Measurements from ENCODE around the gene INAFM2. TPM values are rescaled to one million over a fixed set of nuclear protein-coding genes. Genes with fewer than 3 reads are reported as not detected.

The INAFM2 gene
- total RNA-seq, 1 experiment from 2014 or later = 14.7 TPM

DNA sequence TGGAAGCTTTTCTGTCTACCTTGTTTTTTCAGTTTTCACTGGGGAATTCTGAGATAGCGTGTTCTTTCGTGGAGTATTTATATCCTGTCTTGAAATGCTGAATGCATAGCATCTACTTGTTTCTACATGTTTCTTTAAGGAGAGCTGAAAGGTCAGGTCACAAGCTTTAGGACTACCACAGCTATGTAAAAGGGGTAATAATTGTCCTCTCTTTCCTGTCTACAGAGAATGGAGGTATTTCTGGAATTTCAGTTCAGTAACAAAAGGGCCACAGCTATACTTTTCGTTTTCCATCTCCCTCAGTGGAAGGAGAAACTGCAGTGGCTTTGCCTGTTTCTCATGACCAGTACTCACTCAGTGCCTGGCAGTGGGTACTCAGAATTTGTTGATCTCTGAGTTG, 4.7 kb downstream of the INAFM2 start:
- DNase-seq (ENCODE audit: low spot score) = no peak

DNA sequence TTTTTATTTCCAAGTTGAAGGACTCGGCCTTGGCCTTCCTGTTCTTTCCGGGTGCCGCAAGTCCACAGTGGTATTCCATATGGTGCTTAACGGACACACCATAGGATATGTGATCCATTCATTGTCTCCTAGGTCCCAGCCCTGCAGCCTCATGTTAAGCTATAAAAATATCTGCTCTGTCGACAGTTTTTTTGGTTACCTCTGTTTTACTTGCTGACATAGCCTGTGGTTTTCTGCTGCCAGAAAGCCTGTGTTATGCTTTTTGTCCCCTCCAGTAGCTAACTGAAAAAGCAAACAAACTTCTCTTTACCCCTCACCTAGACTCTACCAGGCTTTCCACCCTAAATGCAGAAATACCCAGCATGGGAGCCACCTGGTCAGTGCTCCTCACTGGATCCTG, 5.3 kb downstream of the INAFM2 start:
- DNase-seq (ENCODE audit: low spot score) = no peak

DNA sequence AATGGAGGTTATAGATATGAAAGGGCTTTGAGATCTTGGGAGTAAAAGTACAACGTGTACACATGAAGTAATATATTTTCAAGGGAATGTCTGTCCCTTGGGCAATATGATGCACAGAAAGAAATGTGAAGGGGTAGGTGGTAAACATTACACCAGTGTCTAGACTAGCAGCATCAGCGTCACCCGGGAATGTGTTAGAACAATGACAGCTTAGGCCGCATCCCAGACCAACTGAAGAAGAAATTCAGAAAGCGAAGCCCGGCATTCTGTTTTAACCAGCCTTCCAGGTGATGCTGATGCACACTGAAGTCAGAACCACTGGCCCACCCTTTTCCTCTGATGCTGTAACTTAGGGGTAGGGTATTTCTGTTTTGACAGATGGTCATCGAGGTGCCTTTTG, 6.3 kb downstream of the INAFM2 start:
- DNase-seq (ENCODE audit: low spot score) = no peak

DNA sequence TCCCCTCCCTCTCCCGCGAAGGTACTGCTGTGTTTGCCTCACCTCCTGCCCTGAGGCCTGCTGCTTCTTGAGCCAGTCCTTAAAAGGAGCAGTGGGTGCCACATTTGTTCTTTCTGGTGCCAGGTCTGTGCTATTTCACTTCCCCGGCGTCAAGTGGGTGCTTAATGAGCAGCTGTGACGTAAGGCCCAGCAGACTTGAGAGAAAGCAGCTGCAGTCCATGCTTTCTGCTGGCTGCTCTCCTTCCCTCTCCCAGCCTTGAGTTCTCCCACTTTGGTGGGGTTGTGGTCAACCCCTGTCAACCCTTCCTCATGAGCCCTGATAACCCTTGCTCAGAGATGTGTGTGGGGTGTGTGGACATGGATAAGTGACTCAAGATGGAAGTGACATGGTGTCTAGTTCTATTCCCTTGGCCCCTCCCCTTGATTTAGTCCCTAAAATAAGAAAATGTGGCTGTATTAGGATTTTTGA, 6.9 kb downstream of the INAFM2 start:
- no peak for DNase-seq (ENCODE audit: low spot score)

DNA sequence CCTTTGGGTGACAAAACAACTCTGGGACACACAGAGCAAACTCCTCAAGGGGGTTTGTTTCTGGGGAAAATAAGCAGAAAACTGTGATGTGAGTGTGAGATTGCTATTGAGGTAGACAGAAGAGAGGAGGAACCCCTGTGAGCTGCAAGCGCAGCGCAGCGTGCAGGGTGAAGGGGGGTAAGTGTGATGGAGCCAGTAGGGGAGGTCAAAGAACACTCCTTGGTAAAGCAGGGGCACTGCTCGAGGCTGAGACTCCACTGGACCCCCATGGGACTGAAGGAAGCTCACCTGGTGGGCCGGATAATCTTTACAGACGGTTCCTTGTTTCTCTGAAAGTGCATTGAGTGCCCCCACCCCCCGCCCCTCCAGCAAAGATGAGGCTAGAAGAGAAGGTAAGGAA, 7.5 kb downstream of the INAFM2 start:
- DNase-seq (ENCODE audit: low spot score) = no peak

DNA sequence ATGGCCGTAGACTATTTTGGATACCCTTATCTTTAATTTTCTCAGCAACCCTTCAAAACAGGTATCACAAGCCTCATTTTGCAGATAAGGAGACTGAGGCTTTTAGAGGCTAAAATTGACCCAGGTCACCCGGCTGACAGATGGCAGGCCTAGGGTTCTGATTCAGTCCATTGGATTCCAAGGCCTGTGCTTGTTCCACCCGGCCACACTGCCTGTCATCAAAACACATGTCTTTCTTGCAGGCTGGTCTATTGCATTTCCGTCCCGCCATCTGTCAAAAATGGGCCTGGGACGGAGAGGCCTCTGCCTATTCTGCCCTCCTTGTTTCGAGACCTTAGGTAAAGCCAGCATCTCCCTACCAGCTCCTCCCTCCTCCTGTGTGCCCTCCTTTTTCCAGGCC, 8.1 kb downstream of the INAFM2 start:
- no peak for DNase-seq (ENCODE audit: low spot score)

DNA sequence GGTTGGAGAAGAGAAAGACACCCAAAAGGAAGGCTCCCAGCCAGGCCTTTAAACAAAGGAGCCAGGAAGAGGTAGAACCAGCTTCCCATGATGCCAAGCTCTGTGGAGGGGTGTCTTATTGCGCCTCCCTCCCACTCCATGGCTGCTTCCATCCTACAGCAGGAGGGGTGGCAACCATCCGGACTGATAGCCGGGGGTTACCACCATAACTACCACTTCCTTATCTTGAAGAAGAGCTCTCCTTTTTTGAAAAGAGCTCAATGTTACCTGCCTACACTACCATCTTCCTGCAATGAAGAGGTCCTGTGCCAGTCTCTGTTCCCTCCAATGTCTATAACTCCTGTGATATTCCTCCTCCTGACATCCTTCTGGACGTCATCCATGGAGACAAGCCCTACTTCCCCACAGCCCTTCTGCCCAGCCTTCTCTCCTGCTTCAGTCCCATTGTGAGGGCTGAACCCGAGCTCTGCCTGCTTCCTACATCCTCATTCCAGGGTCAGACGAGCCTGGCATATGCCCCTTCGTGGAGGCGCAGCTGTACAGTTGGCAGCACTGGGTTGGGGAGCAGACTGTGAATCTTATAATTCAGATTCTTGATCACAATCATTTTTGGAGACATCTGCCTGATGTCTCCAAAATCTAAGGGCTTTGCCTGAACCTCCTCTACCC, 8.8 kb downstream of the INAFM2 start:
- DNase-seq (ENCODE audit: low spot score) = no peak

DNA sequence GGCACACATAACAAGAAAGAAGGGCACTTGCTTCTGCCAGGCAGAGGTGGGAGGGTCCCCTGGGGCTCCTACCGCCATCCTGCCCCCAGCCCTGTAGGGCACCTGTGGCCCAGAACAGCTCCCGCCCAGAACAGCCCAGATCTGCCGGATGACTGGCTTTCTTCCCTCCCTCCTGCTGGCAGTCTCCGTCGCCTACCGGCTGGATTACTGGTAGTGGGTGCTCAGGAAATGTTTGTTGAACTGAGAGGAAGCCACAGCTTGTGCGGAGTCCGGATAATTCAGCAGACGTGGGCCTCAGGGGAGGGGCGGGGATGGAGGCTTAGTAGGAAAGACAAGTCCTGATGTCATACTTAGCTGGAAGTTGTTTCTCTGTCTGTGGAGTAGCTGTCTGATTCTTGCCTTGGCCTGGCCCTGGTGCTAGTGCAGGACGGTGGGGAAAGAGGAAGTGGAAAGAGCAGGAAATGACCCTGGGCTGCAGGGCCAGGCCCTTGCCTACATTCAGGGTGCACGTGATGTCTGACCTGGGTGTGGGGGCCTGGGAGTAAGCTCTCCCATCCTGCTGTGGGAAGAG, 10.5 kb downstream of the INAFM2 start:
- DNase-seq (ENCODE audit: low spot score) = no peak

DNA sequence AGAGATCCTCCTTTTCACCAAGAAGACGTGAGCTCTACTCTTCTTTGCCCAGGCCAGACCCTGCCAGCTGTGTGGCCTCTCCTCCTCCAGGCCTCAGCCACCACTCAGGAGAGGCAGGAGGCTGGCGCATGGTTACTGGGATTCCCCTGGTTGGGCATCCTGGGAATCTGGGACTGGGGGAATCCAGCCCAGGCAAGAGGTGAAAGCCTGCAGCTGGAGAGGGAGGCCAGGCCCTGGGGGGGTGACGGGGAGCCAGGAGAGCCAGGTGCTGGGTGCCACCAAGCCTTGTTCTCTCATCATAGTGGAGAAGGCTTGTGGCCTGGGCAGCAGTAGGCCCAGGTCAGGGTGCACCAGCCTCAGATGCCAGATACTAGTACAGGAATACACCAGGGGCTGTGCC, 11.0 kb downstream of the INAFM2 start:
- DNase-seq (ENCODE audit: low spot score) = no peak

DNA sequence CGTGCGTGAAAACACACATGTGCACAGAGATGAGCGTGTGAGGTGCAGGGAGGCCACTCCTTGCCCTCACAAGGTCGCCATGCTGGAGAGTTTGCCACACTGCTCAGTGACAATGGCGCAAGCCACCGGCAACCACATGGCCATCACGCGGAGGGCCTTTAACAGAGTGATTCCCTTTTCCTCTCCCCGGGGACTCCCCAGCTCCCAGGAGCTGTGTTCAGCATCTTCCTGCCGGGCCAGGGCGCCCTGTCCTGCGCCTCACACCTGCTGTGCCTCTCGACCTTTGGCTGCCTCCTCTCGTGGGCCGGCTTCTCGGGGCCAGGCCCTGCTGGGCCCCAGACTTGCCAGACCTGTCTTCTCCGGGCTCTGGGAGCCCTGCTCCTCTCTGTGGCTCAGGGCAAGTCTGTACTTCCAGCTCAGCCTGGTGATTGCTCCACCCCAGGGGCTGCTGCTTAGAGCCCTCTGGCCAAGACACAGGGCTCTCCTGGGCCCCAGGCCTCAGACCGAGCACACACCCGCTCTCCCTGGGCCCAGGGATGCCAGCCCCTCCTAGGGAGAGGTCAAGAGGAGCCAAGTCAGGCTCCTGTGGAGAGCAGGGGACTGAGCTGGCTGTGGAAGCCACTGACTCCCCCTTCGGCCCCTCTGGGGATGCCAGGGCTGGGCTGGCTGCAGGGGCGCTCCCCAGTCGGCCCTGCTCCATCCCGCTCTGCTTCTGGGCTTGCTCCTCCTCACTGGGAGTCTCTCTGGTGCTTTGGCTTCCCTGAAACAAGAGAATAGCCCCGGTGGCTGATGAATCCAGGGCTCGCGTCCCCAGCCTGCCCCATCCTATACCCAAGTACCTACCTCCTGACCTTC, 11.7 kb downstream of the INAFM2 start:
- DNase-seq (ENCODE audit: low spot score) = no peak

DNA sequence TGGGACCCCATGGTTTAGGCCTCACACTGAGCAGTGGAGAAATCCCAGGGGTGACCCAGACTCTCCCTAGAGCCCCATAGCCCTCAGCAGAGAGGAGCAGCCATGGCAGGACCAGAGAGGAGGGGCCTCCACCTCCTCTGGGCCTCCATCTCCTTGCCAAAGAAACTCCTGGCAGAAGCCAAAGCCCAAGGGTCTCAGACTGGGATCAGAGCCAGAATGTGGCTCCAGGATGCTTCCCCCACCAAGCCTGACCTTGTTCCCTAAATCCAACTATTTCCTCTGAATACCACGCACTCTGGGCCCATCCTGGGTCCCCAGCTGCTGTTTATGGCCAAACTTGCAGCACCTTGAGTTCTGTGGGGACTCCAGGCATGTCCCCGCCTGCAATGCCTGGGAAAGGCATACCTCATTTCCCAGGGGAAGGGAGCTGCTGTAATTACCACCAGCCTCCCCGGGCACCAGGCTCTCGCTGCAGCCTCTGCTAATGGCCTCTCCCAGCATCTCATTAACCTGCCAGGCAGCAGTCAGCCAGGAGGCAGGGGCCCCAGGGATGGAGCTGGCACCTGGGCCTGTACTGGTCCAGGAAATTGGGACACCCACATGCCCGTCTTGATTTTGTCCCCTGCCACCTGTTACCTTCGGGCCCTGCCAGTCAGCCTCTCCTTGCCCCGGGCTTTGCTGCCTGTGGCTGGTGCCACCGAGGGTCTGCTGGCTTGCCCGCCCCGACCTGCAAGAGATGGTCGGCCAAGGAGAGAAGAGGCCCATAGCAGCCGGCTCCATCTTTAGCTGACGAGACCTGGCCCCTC, 12.6 kb downstream of the INAFM2 start:
- DNase-seq (ENCODE audit: low spot score) = no peak

DNA sequence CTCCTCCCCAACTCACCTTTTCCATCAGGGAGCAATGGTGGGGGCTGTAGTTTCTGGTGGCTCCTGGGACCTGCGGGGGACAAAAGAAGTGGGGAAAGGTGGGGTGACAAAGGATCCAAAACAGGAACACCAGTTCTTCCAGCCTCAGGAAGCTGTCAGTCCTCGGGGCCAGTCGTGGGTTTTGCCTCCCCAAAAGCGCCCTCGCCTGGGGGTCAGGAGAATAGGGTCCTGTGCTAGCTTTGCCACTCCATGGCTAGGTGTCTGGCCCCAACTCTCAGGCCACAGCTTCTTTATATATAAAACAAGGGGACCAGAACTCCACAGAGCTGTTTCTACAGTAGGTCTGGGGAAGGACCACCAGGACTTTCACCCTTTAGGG, 13.2 kb downstream of the INAFM2 start:
- DNase-seq (ENCODE audit: low spot score) = no peak

DNA sequence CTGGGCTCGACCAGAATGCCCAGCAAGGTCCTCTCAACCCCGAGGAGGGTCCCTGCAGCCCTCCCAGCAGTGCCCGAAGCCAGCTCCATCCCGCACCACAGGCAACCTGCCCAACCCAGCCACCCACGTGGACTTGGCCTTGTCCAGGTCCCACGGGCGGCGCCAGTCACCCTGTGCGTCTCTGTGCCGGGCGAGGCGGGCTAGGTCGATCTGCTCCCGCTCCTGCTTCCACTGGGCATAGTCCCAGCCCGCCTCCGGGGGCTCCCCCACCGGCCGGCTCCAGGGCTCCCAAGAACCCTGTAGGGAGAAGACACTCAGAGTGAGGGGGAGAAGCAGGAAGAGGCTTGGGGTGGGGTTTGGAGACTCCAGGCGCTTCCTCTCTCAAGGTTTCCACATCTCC, 14.1 kb downstream of the INAFM2 start:
- DNase-seq (ENCODE audit: low spot score) = no peak

DNA sequence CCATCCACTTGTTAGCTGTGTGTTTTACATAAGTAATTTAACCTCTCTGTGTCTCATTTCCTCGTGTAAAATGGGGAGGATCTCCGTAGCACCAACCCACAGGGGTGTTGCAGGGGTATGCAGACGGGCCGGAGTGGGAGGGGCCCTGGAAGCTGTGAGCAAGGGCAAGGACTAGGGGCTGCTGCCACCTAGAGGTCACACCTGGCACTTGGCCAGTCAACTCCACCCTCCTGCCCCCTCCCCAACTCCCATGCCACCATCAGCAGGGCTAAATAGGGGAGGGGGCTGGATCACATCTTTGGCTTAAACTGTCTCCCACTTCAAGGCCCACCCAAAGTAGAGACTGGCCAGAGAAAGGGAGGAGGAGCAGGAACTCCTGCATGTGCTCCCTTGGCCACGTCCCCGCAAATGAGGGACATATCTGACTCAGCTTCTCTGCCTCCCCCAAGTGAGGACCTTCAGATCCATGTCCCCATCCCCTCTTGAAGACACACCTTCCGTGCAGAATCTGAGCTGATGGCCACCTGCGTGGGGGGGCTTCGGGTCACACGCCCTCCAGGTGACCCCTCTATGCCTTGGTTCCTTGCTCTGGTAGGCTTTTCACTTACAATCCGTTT, 14.7 kb downstream of the INAFM2 start:
- DNase-seq (ENCODE audit: low spot score) = peak; percentile 81

DNA sequence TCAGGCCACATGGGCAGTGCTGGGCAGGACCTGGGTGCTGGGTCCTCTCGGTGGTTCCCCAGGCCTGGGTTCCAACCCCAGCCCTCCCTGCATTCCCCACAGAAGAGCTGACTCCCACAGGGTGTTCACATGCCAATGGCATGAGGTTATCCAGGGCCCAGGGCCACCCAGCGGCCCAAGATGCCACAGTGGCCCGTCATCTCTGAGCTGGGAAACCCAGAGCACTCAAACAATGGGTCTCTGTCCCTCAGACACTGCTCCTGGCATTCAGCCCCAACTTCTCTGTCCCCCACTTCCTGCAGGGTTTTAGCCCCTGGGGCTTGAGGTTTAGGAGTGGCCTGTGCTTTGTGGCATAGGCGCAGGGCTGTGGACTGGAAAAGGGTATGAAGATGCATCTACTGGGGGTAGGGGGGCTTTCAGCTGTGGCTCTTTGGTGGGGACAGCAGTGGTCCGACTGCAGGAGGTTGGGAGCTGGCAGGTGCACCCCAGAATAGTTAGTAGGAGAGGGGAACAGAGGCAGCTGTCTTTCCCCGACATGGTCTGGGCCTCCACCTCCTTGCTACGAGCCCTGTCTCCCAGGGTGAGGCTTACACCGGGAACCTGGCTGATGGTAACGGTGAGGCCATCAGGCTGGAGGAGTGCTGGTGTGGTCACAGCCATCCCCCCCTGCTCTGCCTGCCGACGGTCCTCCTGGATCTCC, 15.6 kb downstream of the INAFM2 start:
- DNase-seq (ENCODE audit: low spot score) = peak; percentile 97

DNA sequence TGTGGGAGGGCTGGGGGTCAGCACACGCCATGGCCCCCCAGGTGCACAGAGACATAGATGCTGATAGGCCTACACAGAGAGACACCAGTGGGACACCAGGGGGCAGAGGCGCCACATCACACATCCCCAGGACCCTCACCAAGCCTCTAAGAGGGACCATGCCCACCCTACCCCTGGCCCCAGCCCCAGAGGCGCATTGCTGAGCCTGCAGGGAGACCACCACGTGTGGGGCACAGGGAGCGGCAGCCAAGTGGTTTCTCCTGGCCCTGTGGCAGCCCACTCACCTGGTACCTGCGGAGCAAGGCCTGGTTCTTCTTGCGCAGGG, 16.1 kb downstream of the INAFM2 start:
- DNase-seq (ENCODE audit: low spot score) = peak; percentile 34

DNA sequence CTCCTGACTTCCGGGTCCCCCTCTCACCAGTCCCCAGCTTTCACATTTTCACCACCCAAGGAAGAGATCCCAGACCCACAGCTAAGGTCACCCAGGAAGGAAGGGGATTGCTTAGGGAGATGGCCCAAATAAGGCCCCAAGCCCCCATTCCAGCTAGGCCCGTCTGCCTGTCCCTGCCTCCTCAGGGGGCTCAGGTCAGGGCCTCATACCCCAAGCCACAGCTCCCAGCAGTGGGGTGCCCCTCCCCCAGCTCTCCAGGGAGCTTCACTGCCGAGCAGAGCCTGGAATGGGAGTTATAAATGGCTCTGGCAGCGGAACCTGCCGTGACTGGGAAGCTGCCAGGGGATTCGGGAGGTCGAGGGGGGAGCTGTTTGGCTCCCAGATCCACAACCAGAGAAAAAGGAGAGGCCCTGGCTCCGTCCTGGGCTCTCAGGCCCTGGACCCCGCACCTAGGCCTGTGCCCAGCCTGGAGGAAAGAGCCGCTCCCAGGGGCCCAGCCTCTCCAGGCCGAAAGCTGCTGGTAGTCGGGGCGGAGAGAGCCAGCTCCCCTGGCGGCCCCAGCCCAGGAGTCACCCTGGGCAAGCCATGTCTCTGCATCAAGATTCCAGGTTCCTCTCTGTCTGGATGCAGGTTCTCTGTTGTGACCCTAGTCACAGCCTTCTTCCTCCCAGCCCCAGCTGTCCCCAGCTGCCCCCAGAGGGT, 16.7 kb downstream of the INAFM2 start:
- peak; percentile 55 for DNase-seq (ENCODE audit: low spot score)

DNA sequence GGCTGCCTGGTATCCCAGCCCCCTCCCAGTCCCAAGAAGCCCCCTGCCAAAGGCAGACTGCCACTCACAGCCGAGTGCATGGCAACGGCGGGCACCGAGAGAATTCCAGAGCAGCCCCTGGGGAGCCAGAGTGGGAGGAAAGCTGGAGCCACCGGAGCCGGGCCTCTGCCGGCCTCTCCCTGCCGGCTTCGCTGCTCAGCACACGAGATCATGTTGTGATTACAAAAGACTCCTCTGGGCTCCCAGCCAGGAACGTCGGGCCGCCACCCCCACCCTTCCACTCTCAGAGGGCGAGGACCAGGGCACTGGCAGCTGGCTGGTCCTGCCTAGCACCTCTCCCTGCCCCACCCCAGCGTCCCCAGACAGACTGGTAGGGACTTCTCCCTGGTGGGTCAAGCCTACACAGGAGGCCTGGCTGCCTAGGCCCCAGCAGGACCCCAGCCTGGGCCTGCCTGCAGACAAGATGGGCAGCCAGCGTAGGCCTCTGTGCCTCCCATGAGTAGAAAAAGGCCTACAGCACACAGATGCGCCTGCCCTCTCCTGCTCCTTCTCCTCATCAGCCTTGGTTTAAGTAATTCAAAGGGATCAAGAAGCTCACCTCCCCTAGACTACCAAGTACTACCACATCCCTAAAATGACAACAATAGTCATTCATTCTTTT, 17.4 kb downstream of the INAFM2 start, which contains the start of gene CCDC9B:
Gene CCDC9B, minus strand, starts transcription at position 200 of the 661 bp plus-strand sequence. Its CDS starts 120 bp downstream, at position 80.
- DNase-seq (ENCODE audit: low spot score) = peak; percentile 80

DNA sequence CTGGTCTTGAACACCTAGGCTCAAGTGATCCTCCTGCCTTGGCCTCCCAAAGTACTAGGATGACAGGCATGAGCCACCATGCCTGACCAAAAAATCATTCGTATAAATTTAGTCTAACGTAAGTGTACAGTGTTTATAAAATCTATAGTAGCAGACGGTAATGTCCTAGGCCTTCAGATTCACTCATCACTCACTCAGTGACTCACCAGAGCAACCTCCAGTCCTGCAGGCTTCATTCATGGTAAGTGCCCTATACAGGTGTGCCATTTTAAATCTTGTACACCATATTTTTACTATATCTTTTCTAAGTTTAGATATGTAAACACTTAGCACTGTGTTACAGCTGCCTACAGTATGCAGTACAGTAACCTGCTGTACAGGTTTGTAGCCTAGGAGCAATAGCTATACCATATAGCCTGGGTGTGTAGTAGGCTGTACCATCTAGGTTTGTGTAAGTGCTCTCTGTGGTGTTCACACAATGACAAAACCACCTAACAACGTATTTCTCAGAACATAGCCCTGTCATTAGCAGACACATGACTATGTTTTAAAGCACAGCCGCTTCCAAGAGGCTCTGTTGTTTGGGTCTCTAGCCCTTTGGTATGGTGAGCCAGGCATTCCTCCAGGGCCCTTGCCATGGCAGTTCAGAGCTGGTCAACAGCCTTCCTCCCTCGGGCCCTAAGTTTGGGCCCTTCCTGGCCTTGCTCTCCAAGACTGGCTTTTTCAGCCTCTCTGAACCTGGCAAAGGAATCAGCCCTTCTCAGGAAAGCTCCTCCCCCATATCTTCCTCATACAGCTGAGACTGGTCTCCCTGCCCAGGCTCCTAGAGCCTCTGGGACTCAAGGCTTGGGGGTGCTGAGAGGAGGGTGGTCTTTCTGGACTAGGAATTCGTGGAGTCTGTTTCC, 19.2 kb downstream of the INAFM2 start:
- peak; percentile 51 for DNase-seq (ENCODE audit: low spot score)

Measured in A172 (cell line).